ENCODE data around the gene NEDD9. TPM values are rescaled to one million over a fixed set of nuclear protein-coding genes. Genes with fewer than 3 reads are reported as not detected.

The NEDD9 gene
- polyA plus RNA-seq, 3 donors, result 18.2 to 35.9 (median 33.0) TPM

DNA sequence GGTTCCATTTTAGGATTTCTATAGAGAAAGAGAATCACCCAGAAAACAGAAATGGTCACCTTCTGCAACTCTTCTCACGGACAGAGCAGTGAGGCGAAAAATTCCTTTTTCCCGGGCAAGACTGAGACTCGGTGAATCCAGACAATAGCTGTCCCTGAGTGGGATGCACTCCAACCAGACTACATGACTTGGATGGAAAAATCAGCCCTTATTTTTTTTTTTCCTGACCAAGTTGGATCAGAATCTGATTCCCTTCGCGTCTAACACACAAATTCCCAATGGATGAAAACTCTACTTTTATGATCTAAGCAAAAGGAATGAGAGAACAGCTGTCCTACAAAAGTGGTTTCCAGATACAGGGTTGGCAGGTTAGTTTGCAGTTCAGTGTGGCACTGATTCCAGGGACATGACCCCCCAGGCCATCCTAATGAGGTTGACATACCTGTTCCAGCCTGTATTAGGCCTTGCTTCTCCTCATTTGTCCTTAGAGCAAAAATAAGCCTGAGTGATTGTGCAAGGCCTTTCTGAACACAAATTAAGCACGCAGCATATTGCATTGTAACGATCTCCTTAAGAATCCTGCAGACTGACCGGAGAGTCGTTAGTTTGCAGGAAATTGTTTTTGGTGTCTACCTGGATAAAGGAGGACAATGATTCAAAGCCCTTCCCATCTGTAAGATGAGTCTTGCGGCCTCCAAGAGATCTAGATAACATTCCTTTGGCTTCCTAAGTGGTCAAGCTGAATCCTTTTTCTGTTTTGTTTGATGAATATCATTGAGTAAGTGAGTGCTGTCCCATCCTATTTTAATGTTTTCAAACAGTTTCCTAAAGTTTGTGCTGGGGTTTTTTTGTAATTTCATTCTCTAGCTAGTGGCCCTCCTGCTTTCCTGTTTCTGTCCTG, 1.5 kb upstream of the NEDD9 start:
- H3K27me3 ChIP-seq (ENCODE audit: control insufficient read depth in 2 of 2, insufficient read depth in 2 of 2, low read length in 2 of 2), result peaks cover 0 to 3% of the 10 kb centered on the region in 2 donors
- intact Hi-C loops (cut with micrococcal nuclease), result loop anchor here (5.0 to 10.0 kb wide), 4 partner anchors 62 to 341 kb away; no protein-coding TSS in a partner anchor
- peaks cover 0 to 7% of the 10 kb centered on the region in 2 donors for H3K36me3 ChIP-seq (replicated peaks in 1 of 2; ENCODE audit: control insufficient read depth in 1 of 2, insufficient read depth in 2 of 2, low read length in 2 of 2)
- peaks cover 27 to 41% of the 10 kb centered on the region in 2 donors for H3K4me1 ChIP-seq (ENCODE audit: control insufficient read depth in 1 of 2, insufficient read depth in 2 of 2, low read length in 2 of 2)
- Mint-ChIP-seq H3K36me3 (peaks cover 13 to 43% of the 10 kb centered on the region in 2 donors), H3K4me1 (peaks cover 50% of the 10 kb centered on the region), H3K4me3 (peak overlapping the region; percentile 94 to 99), H3K27me3 (ENCODE audit: low read depth in 3 of 3) (peaks cover 2 to 6% (median 4%) of the 10 kb centered on the region in 3 donors), H3K9me3 (peaks cover 0 to 2% (median 0%) of the 10 kb centered on the region in 7 donors), H3K27ac (peak overlapping the region in 6 of 7 donors; percentile 96 to 100 (median 98))
- H4K20me1 ChIP-seq (ENCODE audit: insufficient read depth, low read length), result peaks cover 12% of the 10 kb centered on the region
- 92% methylated on average over 7 of the region's 11 CpGs for WGBS (ENCODE audit: insufficient coverage)
- H3K4me2 ChIP-seq (replicated peaks; ENCODE audit: extremely low read depth, low read length, poor library complexity, severe bottlenecking), result peak overlapping the region; percentile 83
- H3K79me2 ChIP-seq (ENCODE audit: insufficient read depth, low read length), result no peaks in the 10 kb centered on the region
- peak overlapping the region in 1 of 3 experiments; percentile 88 for H3K4me3 ChIP-seq (replicated peaks in 1 of 3; ENCODE audit: low read depth in 2 of 3, low read length in 3 of 3)
- H3K27ac ChIP-seq (ENCODE audit: low read depth in 1 of 2, low read length in 2 of 2), result peak overlapping the region in 1 of 2 donors; percentile 80
- no peak overlapping the region for H2AFZ ChIP-seq (ENCODE audit: insufficient read depth, low read depth, low read length, poor library complexity, severe bottlenecking)
- TF ChIP-seq, protein P1, sequence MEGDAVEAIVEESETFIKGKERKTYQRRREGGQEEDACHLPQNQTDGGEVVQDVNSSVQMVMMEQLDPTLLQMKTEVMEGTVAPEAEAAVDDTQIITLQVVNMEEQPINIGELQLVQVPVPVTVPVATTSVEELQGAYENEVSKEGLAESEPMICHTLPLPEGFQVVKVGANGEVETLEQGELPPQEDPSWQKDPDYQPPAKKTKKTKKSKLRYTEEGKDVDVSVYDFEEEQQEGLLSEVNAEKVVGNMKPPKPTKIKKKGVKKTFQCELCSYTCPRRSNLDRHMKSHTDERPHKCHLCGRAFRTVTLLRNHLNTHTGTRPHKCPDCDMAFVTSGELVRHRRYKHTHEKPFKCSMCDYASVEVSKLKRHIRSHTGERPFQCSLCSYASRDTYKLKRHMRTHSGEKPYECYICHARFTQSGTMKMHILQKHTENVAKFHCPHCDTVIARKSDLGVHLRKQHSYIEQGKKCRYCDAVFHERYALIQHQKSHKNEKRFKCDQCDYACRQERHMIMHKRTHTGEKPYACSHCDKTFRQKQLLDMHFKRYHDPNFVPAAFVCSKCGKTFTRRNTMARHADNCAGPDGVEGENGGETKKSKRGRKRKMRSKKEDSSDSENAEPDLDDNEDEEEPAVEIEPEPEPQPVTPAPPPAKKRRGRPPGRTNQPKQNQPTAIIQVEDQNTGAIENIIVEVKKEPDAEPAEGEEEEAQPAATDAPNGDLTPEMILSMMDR (IDR thresholded peaks at IDR 0.05), result no peak
- peak overlapping the region; percentile 61 for H3K9ac ChIP-seq (ENCODE audit: insufficient read depth, low read length, poor library complexity, severe bottlenecking)
- no peaks in the 10 kb centered on the region for H3K9me3 ChIP-seq (replicated peaks in 1 of 2; ENCODE audit: control insufficient read depth in 1 of 2, insufficient read depth in 1 of 2, low read length in 2 of 2)
- no peak for DNase-seq

DNA sequence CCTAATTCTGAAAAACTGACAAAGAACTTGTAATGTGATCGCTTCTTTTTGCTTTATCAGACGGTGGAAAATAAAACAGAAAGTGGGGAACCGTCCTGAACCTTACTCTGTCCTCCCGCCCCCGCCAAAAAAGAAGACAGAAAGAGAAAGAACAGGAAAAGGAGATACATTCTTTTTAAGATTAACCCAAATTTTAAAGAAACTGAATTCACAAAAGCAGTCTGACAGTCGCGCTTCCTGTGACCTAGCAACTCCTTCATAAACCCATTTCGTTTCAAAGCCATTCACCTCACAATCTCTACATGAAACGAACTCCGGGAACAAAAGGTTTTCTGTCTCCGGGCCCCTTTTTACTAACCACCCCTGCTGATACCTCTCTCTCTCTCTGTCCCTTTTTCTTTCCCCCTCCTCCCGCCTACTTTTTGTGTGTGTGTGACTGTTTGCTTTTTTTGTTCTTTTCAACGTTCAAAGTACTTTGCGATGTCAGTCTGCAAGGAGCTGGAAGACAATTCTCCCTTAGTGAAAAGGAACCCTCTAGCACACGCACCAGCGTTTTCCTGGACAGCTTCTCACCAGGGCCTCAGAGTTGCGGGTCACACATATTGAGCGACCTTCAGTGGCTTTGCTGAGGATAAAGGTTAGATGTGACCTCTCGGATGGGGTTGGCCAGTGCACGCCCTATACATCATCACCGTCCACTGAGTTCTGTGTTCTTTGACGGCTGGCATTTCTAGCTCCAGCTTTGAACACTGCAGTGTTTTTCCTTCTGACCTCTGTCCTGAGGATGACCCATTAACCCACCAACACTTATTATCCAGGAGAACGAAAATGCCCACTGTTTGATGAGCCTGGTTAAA, 530 bp upstream of the NEDD9 start:
- peaks cover 16% of the 10 kb centered on the region for H4K20me1 ChIP-seq (ENCODE audit: insufficient read depth, low read length)
- peaks cover 50% of the 10 kb centered on the region for H3K4me1 Mint-ChIP-seq
- WGBS (ENCODE audit: insufficient coverage), result 38% methylated on average over 6 of the region's 23 CpGs
- peaks cover 15 to 40% of the 10 kb centered on the region in 2 donors for H3K36me3 Mint-ChIP-seq
- H3K9me3 ChIP-seq (replicated peaks in 1 of 2; ENCODE audit: control insufficient read depth in 1 of 2, insufficient read depth in 1 of 2, low read length in 2 of 2), result no peaks in the 10 kb centered on the region
- H3K27me3 ChIP-seq (ENCODE audit: control insufficient read depth in 2 of 2, insufficient read depth in 2 of 2, low read length in 2 of 2), result peaks cover 0 to 3% of the 10 kb centered on the region in 2 donors
- H3K4me3 Mint-ChIP-seq, result peak overlapping the region; percentile 94 to 99
- H3K9ac ChIP-seq (ENCODE audit: insufficient read depth, low read length, poor library complexity, severe bottlenecking), result peak overlapping the region; percentile 61
- peak overlapping the region; percentile 96 to 100 (median 97) for H3K27ac Mint-ChIP-seq
- H3K36me3 ChIP-seq (replicated peaks in 1 of 2; ENCODE audit: control insufficient read depth in 1 of 2, insufficient read depth in 2 of 2, low read length in 2 of 2), result peaks cover 0 to under 1% of the 10 kb centered on the region in 2 donors
- intact Hi-C loops (cut with micrococcal nuclease), result loop anchor here (5.0 to 10.0 kb wide), 4 partner anchors 61 to 342 kb away; no protein-coding TSS in a partner anchor
- peak overlapping the region; percentile 66 for H2AFZ ChIP-seq (ENCODE audit: insufficient read depth, low read depth, low read length, poor library complexity, severe bottlenecking)
- no peaks in the 10 kb centered on the region for H3K79me2 ChIP-seq (ENCODE audit: insufficient read depth, low read length)
- TF ChIP-seq, protein P1 (IDR thresholded peaks at IDR 0.05), result no peak
- no peaks in the 10 kb centered on the region for H3K9me3 Mint-ChIP-seq
- peak overlapping the region; percentile 83 for H3K4me2 ChIP-seq (replicated peaks; ENCODE audit: extremely low read depth, low read length, poor library complexity, severe bottlenecking)
- H3K27me3 Mint-ChIP-seq (ENCODE audit: low read depth in 3 of 3), result peaks cover 0 to 6% (median 4%) of the 10 kb centered on the region in 3 donors
- no peak for DNase-seq
- peak overlapping the region; percentile 45 to 80 for H3K27ac ChIP-seq (ENCODE audit: low read depth in 1 of 2, low read length in 2 of 2)
- H3K4me3 ChIP-seq (replicated peaks in 1 of 3; ENCODE audit: low read depth in 2 of 3, low read length in 3 of 3), result peak overlapping the region; percentile 52 to 98 (median 88)
- peaks cover 27 to 41% of the 10 kb centered on the region in 2 donors for H3K4me1 ChIP-seq (ENCODE audit: control insufficient read depth in 1 of 2, insufficient read depth in 2 of 2, low read length in 2 of 2)

All from CD14-positive monocyte (primary cell).